ENCODE measurements around the gene CYTH2. TPM values are rescaled to one million over a fixed set of nuclear protein-coding genes. Genes with fewer than 3 reads are reported as not detected.

CYTH2 gene
- polyA plus RNA-seq, 3 donors: 21.3 to 48.2 (median 21.7) TPM

DNA sequence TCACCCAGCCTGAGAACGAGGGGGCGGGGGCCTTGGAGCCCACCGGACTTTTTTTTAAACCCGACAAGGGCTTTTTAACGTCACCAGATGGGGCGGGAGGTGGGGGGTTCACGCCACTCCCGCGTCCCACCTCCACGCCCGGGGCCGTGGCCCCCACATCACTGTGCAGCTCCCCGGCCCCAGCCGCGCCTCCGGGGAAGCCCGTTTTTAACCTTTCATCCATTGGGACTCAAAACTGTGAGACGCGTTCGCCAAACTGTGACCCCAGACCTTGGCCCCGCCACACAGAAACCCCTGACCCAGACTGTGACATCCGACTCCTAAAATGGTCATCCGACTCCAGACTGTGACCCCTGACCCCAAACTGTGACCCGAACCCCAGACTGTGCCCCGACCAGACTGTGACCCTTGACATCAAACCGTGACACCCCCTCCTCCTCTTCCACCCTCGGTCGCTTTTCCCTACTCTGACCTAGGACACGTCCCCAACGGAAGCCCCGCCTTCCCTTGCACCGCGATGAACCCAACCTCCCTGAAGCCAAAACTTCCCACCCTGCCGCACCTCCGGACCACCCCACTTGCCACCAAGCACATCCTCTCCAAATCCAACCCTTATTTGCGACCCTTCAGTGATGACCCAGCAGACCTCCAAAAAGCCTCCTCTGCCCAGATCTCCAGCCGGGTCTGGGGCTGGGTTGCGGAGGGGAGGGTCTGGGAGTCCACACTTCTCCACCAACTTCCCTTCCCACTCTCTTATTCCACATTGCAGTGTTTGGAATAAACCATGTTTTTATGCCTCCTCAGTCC lies 24.8 kb upstream of the CYTH2 start:
- DNase-seq: no peak
- H4K20me1 ChIP-seq (ENCODE audit: insufficient read depth, low read length): no peaks in the 10 kb centered on the region
- 13% methylated on average over 30 of the region's 38 CpGs for WGBS (ENCODE audit: insufficient coverage)
- peak overlapping the region; percentile 93 for H3K4me2 ChIP-seq (replicated peaks; ENCODE audit: extremely low read depth, low read length, poor library complexity, severe bottlenecking)
- Mint-ChIP-seq H3K4me1 (peaks cover 23% of the 10 kb centered on the region), H3K27ac (peak overlapping the region in 3 of 7 donors; percentile 48 to 77 (median 66)), H3K4me3 (peak overlapping the region; percentile 62 to 92), H3K27me3 (ENCODE audit: low read depth in 3 of 3) (peaks cover 30 to 39% (median 36%) of the 10 kb centered on the region in 3 donors), H3K9me3 (peaks cover 0 to 17% (median 13%) of the 10 kb centered on the region in 7 donors), H3K36me3 (peaks cover 37 to 39% of the 10 kb centered on the region in 2 donors)
- peak overlapping the region; percentile 100 for H2AFZ ChIP-seq (ENCODE audit: insufficient read depth, low read depth, low read length, poor library complexity, severe bottlenecking)
- peak overlapping the region in 1 of 3 experiments; percentile 99 for H3K4me3 ChIP-seq (replicated peaks in 1 of 3; ENCODE audit: low read depth in 2 of 3, low read length in 3 of 3)
- peaks cover 6% of the 10 kb centered on the region for H3K79me2 ChIP-seq (ENCODE audit: insufficient read depth, low read length)
- no peak overlapping the region for H3K27ac ChIP-seq (ENCODE audit: low read depth in 1 of 2, low read length in 2 of 2)
- H3K4me1 ChIP-seq (ENCODE audit: control insufficient read depth in 1 of 2, insufficient read depth in 2 of 2, low read length in 2 of 2): peaks cover 25 to 32% of the 10 kb centered on the region in 2 donors
- peaks cover 14 to 22% of the 10 kb centered on the region in 2 donors for H3K36me3 ChIP-seq (replicated peaks in 1 of 2; ENCODE audit: control insufficient read depth in 1 of 2, insufficient read depth in 2 of 2, low read length in 2 of 2)
- TF ChIP-seq, protein P1, sequence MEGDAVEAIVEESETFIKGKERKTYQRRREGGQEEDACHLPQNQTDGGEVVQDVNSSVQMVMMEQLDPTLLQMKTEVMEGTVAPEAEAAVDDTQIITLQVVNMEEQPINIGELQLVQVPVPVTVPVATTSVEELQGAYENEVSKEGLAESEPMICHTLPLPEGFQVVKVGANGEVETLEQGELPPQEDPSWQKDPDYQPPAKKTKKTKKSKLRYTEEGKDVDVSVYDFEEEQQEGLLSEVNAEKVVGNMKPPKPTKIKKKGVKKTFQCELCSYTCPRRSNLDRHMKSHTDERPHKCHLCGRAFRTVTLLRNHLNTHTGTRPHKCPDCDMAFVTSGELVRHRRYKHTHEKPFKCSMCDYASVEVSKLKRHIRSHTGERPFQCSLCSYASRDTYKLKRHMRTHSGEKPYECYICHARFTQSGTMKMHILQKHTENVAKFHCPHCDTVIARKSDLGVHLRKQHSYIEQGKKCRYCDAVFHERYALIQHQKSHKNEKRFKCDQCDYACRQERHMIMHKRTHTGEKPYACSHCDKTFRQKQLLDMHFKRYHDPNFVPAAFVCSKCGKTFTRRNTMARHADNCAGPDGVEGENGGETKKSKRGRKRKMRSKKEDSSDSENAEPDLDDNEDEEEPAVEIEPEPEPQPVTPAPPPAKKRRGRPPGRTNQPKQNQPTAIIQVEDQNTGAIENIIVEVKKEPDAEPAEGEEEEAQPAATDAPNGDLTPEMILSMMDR (IDR thresholded peaks at IDR 0.05): no peak
- no peak overlapping the region for H3K9ac ChIP-seq (ENCODE audit: insufficient read depth, low read length, poor library complexity, severe bottlenecking)
- peaks cover 28 to 31% of the 10 kb centered on the region in 2 donors for H3K27me3 ChIP-seq (ENCODE audit: control insufficient read depth in 2 of 2, insufficient read depth in 2 of 2, low read length in 2 of 2)
- H3K9me3 ChIP-seq (replicated peaks in 1 of 2; ENCODE audit: control insufficient read depth in 1 of 2, insufficient read depth in 1 of 2, low read length in 2 of 2): peaks cover 0 to 20% of the 10 kb centered on the region in 2 donors
- intact Hi-C loops (cut with micrococcal nuclease): loop anchor here in 1 of 2 donors (10.0 kb wide), 1 partner anchor 50 kb away; the partner anchor contains the start of genes GRIN2D and KDELR1

GRCh38 chr19:48444936-48445200 lies 24.3 kb upstream of the CYTH2 start:
- WGBS (ENCODE audit: insufficient coverage): no CpG with 5 or more reads among the region's 3 CpGs
- intact Hi-C loops (cut with micrococcal nuclease): loop anchor here in 1 of 2 donors (10.0 kb wide), 1 partner anchor 50 kb away; the partner anchor contains the start of genes GRIN2D and KDELR1

More at GRCh38 chr19:48444936-48445200, 24.3 kb upstream of the CYTH2 start:
- H3K36me3 ChIP-seq (replicated peaks in 1 of 2; ENCODE audit: control insufficient read depth in 1 of 2, insufficient read depth in 2 of 2, low read length in 2 of 2): peaks cover 18 to 27% of the 10 kb centered on the region in 2 donors
- Mint-ChIP-seq H3K4me3 (peak overlapping the region; percentile 86 to 92), H3K36me3 (peaks cover 40 to 44% of the 10 kb centered on the region in 2 donors), H3K4me1 (peaks cover 23% of the 10 kb centered on the region), H3K27ac (peak overlapping the region in 2 of 7 donors; percentile 48 to 66), H3K9me3 (peaks cover 0 to 17% (median 13%) of the 10 kb centered on the region in 7 donors), H3K27me3 (ENCODE audit: low read depth in 3 of 3) (peaks cover 29 to 39% (median 34%) of the 10 kb centered on the region in 3 donors)
- peak overlapping the region in 1 of 3 experiments; percentile 99 for H3K4me3 ChIP-seq (replicated peaks in 1 of 3; ENCODE audit: low read depth in 2 of 3, low read length in 3 of 3)
- no peaks in the 10 kb centered on the region for H4K20me1 ChIP-seq (ENCODE audit: insufficient read depth, low read length)
- TF ChIP-seq, protein P1 (IDR thresholded peaks at IDR 0.05): no peak
- peaks cover 25 to 32% of the 10 kb centered on the region in 2 donors for H3K4me1 ChIP-seq (ENCODE audit: control insufficient read depth in 1 of 2, insufficient read depth in 2 of 2, low read length in 2 of 2)
- H3K9ac ChIP-seq (ENCODE audit: insufficient read depth, low read length, poor library complexity, severe bottlenecking): no peak overlapping the region
- peak overlapping the region; percentile 93 for H3K4me2 ChIP-seq (replicated peaks; ENCODE audit: extremely low read depth, low read length, poor library complexity, severe bottlenecking)
- peaks cover 6% of the 10 kb centered on the region for H3K79me2 ChIP-seq (ENCODE audit: insufficient read depth, low read length)
- H2AFZ ChIP-seq (ENCODE audit: insufficient read depth, low read depth, low read length, poor library complexity, severe bottlenecking): peak overlapping the region; percentile 100
- no peak overlapping the region for H3K27ac ChIP-seq (ENCODE audit: low read depth in 1 of 2, low read length in 2 of 2)
- DNase-seq: no peak
- H3K27me3 ChIP-seq (ENCODE audit: control insufficient read depth in 2 of 2, insufficient read depth in 2 of 2, low read length in 2 of 2): peaks cover 28 to 31% of the 10 kb centered on the region in 2 donors
- H3K9me3 ChIP-seq (replicated peaks in 1 of 2; ENCODE audit: control insufficient read depth in 1 of 2, insufficient read depth in 1 of 2, low read length in 2 of 2): peaks cover 0 to 20% of the 10 kb centered on the region in 2 donors
